Peyer's patch (tissue), 4 donors: ENCODE data around the gene RGS5. TPM values are rescaled to one million over a fixed set of nuclear protein-coding genes. Genes with fewer than 3 reads are reported as not detected.

Experiments used
- DNase-seq, 3 donors: peaks; one replicate each; pipeline ENCODE4 v3.0.0-alpha.2; 2017 to 2019
- H3K27ac ChIP-seq, 4 donors: fragments of 200-600 bp; sonication (generic); one replicate each; pipeline ENCODE4 v1.5.1; 2016 to 2019
- H3K27me3 ChIP-seq, 2 donors: fragments of 200-600 bp; sonication (generic); one replicate each; pipeline ENCODE4 v1.5.1; 2019
- H3K36me3 ChIP-seq, 3 donors: fragments of 200-600 bp; sonication (generic); one replicate each; pipeline ENCODE4 v1.5.1; 2016 to 2019
- H3K4me1 ChIP-seq, 4 donors: fragments of 200-600 bp; sonication (generic); one replicate each; pipeline ENCODE4 v1.5.1; 2016 to 2019
- H3K4me3 ChIP-seq, 4 donors: fragments of 200-600 bp; sonication (generic); 1 replicate in 3 of 4; 2 replicates in 1 of 4; pipeline ENCODE4 v1.5.1; 2016 to 2019; ENCODE audit warnings: mild to moderate bottlenecking in 1 of 4
- H3K9me3 ChIP-seq, 4 donors: fragments of 200-600 bp; sonication (generic); one replicate each; pipeline ENCODE4 v1.5.1; 2016 to 2019; ENCODE audit warnings: mild to moderate bottlenecking in 1 of 4
- POLR2A ChIP-seq, 2 donors: fragments of 450-650 bp; IDR thresholded peaks; one replicate each; pipeline ENCODE4 v1.5.1; 2017; ENCODE audit warnings: antibody characterized with exemption in 2 of 2, mild to moderate bottlenecking in 2 of 2, moderate library complexity in 2 of 2
- total RNA-seq, 4 donors: library from RNA; depleted of rRNA; stranded (reverse); fragments of >200 nt; gene quantifications; one replicate each; pipeline ENCODE4 v1.1.0, GENCODE V29; 2016
- TF ChIP-seq, protein P1 (sequence below), 6 experiments: fragments of 450-650 bp in 4 of 6; fragments of 200-600 bp in 2 of 6; sonication (generic) in 1 of 6; IDR thresholded peaks; one replicate each; pipeline ENCODE4 v1.5.1; 2017 to 2019; ENCODE audit warnings: antibody characterized with exemption in 6 of 6, mild to moderate bottlenecking in 3 of 6, moderate library complexity in 1 of 6

RGS5 gene
- total RNA-seq, 4 donors from 2014 or later, result 13.1 to 56.9 (median 31.7) TPM

DNA sequence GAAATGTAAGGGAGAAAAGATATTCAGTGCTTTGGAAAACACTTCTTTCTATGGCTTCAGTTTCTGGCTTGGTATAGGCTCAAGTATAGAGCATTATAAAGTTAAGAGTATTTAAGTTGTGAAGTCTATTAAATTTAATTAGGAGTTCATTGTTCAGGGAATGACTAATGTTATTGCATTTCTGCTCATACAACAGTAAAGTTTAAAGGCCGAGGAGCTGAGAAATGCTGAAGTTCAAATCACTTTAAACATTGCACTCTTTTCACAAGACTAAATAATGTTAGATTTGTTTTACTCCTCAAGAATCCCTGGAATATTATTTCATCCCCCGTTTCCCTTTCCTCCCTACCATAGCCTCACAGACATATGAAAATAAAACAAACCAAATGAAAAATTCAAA, 30.1 kb downstream of the RGS5 start:
- Histone ChIP-seq H3K4me3 (no peak overlapping the region), H3K4me1 (no peaks in the 10 kb centered on the region), H3K27ac (no peak overlapping the region), H3K27me3 (no peaks in the 10 kb centered on the region), H3K9me3 (no peaks in the 10 kb centered on the region), H3K36me3 (no peaks in the 10 kb centered on the region)
- TF ChIP-seq, protein P1, sequence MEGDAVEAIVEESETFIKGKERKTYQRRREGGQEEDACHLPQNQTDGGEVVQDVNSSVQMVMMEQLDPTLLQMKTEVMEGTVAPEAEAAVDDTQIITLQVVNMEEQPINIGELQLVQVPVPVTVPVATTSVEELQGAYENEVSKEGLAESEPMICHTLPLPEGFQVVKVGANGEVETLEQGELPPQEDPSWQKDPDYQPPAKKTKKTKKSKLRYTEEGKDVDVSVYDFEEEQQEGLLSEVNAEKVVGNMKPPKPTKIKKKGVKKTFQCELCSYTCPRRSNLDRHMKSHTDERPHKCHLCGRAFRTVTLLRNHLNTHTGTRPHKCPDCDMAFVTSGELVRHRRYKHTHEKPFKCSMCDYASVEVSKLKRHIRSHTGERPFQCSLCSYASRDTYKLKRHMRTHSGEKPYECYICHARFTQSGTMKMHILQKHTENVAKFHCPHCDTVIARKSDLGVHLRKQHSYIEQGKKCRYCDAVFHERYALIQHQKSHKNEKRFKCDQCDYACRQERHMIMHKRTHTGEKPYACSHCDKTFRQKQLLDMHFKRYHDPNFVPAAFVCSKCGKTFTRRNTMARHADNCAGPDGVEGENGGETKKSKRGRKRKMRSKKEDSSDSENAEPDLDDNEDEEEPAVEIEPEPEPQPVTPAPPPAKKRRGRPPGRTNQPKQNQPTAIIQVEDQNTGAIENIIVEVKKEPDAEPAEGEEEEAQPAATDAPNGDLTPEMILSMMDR (IDR thresholded peaks at IDR 0.05), result no peak
- TF ChIP-seq POLR2A (IDR thresholded peaks at IDR 0.05), result no peak
- no peak for DNase-seq

DNA sequence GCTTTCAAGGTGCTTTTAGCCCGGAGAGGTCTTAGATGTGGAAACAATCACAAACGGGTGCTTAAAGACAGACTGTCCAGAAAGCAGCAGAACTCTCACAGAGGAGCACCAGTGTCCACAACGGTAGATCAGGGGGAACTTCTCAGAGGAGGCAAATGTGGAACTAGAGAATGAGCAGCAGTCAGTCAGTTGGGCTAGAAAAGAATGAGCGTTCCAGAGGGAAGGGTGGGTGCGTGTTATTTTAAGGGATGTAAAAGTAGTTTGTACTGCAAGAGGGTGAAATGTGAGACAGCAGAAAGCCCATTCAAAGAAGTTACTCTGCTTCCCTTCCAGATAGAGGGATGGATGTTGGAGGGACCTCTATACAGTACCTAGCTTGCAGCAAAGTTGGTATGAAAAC, 30.9 kb downstream of the RGS5 start:
- H3K4me1 ChIP-seq, result no peaks in the 10 kb centered on the region
- H3K27ac ChIP-seq, result no peak overlapping the region
- no peaks in the 10 kb centered on the region for H3K9me3 ChIP-seq
- TF ChIP-seq, protein P1 (IDR thresholded peaks at IDR 0.05), result no peak
- TF ChIP-seq POLR2A (IDR thresholded peaks at IDR 0.05), result no peak
- H3K36me3 ChIP-seq, result no peaks in the 10 kb centered on the region
- DNase-seq, result no peak
- H3K27me3 ChIP-seq, result no peaks in the 10 kb centered on the region
- H3K4me3 ChIP-seq, result no peak overlapping the region

DNA sequence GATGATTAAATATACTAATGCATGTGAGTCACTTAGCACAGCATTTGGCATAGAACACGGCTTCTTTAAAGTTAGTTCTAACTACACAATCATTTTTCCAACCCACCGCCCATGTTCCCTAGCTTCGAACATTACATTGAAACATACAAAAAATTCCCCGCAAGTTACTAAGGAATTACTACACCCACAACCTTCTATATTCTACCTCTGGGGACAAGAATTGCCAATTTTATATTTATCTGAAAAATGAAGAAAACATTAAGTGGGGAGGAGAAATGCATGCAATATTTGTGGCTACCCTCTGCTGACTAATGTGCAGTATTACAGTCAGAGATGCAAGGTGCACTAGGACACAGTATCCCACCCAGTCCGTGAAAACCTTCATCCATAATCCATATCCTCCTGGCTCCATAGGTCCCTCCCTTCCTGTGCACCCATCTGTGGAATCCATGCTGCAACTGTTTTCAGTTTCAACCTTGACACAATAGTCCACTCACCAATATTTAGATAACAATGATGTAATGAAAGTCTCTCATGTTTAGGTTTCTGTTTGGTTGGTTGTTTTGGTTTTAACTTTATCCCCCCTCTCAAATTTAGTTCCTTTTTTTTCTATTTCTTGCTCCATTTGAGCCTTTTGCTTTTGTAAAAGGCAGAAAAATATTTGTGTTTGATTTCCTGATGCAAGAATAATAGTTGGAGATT, 31.6 kb downstream of the RGS5 start:
- no peak for DNase-seq
- Histone ChIP-seq H3K27ac (no peak overlapping the region), H3K4me3 (no peak overlapping the region), H3K27me3 (no peaks in the 10 kb centered on the region), H3K36me3 (no peaks in the 10 kb centered on the region), H3K4me1 (no peaks in the 10 kb centered on the region), H3K9me3 (no peaks in the 10 kb centered on the region)
- no peak for TF ChIP-seq POLR2A (IDR thresholded peaks at IDR 0.05)

DNA sequence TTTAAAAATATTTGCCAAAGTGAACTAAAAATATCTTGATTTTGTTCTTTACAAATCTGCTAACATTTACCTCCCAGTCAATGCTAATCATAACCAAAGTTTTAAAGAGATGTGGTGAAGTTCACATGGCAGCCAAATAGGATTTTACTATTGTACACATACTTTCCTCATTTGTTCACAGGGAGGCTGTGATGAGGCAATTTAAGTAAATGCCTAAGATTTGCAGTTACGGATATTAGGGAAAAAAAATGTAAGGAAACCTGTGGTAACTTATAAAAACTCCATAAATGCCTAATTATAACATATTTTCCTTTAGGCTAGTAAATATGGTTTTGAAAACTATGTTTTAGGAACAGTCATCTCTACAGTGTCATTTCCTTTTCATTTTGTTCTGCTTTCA, 32.4 kb downstream of the RGS5 start:
- H3K4me1 ChIP-seq, result no peaks in the 10 kb centered on the region
- no peak for DNase-seq

DNA sequence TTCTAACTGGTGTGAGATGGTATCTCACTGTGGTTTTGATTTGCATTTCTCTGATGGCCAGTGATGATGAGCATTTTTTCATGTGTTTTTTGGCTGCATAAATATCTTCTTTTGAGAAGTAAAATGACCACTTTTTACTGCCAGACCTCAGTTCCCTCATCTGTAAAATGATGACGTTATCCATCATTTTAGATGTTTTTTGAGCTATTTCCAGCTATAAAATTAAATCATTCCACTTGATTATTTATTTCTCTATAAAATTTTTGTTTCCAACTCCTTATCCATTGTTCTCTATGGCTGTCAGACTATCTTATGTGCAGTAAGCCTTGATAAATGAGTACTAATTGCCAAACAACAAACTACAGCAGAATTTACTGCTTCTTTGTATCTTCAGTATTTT, 33.2 kb downstream of the RGS5 start:
- Histone ChIP-seq H3K4me1 (no peaks in the 10 kb centered on the region), H3K36me3 (no peaks in the 10 kb centered on the region), H3K9me3 (no peaks in the 10 kb centered on the region), H3K27ac (no peak overlapping the region), H3K27me3 (no peaks in the 10 kb centered on the region), H3K4me3 (no peak overlapping the region)
- TF ChIP-seq POLR2A (IDR thresholded peaks at IDR 0.05), result no peak
- TF ChIP-seq, protein P1 (IDR thresholded peaks at IDR 0.05), result no peak
- DNase-seq, result no peak

More for the DNA sequence above, 32.4 kb downstream of the RGS5 start:
- Histone ChIP-seq H3K36me3 (no peaks in the 10 kb centered on the region), H3K27me3 (no peaks in the 10 kb centered on the region), H3K27ac (no peak overlapping the region), H3K4me3 (no peak overlapping the region), H3K9me3 (no peaks in the 10 kb centered on the region)
- TF ChIP-seq, protein P1 (IDR thresholded peaks at IDR 0.05), result no peak
- no peak for TF ChIP-seq POLR2A (IDR thresholded peaks at IDR 0.05)

DNA sequence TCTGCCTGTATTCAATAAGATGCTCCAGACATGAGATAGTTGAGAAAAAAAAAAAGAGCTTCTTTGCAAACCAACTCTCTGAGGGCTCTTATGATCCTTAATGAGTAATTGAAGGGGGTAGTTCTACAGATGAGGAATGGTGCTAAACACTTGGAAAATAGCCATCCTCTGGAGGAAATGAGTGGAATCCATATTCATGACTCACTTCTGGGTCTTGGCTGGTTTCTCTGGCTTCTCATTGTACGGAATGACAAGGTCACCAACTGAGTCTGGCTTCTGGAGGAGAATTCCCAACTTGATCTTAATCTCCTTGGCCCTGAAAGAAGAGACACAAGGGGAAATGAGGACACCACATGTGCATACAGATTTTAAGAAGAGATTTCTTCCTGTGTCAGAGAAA, 34.7 kb downstream of the RGS5 start:
- no peak overlapping the region for H3K4me3 ChIP-seq
- H3K4me1 ChIP-seq, result no peaks in the 10 kb centered on the region
- no peaks in the 10 kb centered on the region for H3K36me3 ChIP-seq
- TF ChIP-seq, protein P1 (IDR thresholded peaks at IDR 0.05), result no peak
- H3K27me3 ChIP-seq, result no peaks in the 10 kb centered on the region
- no peak overlapping the region for H3K27ac ChIP-seq
- no peak for DNase-seq
- H3K9me3 ChIP-seq, result no peaks in the 10 kb centered on the region
